Smooth muscle cell of trachea (primary cell): ENCODE results near the gene TOPORS. TPM values are rescaled to one million over a fixed set of nuclear protein-coding genes. Genes with fewer than 3 reads are reported as not detected.

Experiments
- total RNA-seq: library from RNA; depleted of rRNA; stranded (reverse); fragments of >200 nt; gene quantifications from 2 replicates; pipeline ENCODE4 v1.2.1, GENCODE V29; 2014

TOPORS gene
- 24.5 and 35.5 TPM in 2 replicates for total RNA-seq

GRCh38 chr9:32552172-32552872 lies at the start of gene TOPORS, which contains the start of gene SMIM27:
Gene TOPORS, minus strand, starts transcription at chr9:32552586. Its CDS starts 150 bp downstream, at chr9:32552436.
Gene SMIM27, plus strand, starts transcription at chr9:32552327. Its CDS starts 108 bp downstream, at chr9:32552435.

DNA sequence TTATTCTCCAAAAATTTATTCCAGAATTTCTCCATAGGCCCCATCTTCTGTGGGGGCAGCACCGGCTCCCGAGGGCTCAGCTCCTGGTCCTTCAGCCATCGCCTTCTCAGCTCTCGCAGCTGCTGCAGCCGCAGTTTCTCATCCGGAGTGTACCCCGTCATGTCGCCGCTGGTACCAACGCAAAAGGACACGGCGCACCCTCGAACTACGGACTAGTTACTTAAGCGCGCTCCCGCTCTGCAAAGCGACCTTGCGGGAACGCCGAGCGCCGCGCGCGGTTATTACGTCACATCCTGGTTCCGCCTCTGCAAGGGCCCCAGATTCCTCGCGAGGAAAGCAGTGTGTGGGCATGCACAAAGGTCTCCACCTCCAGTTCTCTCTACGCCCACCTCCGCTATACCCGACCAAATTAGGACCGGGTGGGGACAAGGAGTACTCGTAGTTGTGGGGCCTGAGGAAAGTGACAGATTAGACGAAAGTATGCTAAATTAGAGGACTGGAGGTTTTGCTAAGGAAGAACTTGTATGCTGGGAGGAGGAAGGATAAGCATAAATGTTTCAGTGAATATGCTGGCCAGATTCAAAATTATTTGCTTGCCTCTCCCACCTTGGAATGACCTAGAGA lies 20.6 kb upstream of the TOPORS start, which contains the start of gene NDUFB6:
Gene NDUFB6, minus strand, starts transcription at position 260 of the 624 bp plus-strand sequence. Its CDS starts 99 bp downstream, at position 161.

GRCh38 chr9:32526041-32526706 lies 26.2 kb downstream of the TOPORS start, which contains the start of gene RIGI:
Gene RIGI, minus strand, starts transcription at chr9:32526196. Its CDS starts 30 bp downstream, at chr9:32526166.

Other genes starting within 250 kb of the TOPORS start
- 68.4 and 109 TPM in 2 replicates for gene ACO1, start 167.9 kb downstream of the TOPORS start, total RNA-seq
- gene RIGI, start 26.4 kb downstream of the TOPORS start, total RNA-seq = 9.4 and 10.0 TPM in 2 replicates
- 1.9 and 2.5 TPM in 2 replicates for gene SMIM27, start 259 bp downstream of the TOPORS start, total RNA-seq
- gene NDUFB6, start 20.6 kb upstream of the TOPORS start, total RNA-seq = 22.8 and 90.6 TPM in 2 replicates
- under 0.01 TPM in 2 replicates for gene TAF1L, start 83.1 kb upstream of the TOPORS start, total RNA-seq
- gene TMEM215, start 231.0 kb upstream of the TOPORS start, total RNA-seq = not detected in 2 replicates